NCI-H1417 (cell line): Measurements from ENCODE around the gene ARHGEF2.

Source experiments
- DNase-seq, 3 experiments: peaks; one replicate each; lab custom pipeline; 2025; lab: John Stamatoyannopoulos, UW

ARHGEF2 gene

DNA sequence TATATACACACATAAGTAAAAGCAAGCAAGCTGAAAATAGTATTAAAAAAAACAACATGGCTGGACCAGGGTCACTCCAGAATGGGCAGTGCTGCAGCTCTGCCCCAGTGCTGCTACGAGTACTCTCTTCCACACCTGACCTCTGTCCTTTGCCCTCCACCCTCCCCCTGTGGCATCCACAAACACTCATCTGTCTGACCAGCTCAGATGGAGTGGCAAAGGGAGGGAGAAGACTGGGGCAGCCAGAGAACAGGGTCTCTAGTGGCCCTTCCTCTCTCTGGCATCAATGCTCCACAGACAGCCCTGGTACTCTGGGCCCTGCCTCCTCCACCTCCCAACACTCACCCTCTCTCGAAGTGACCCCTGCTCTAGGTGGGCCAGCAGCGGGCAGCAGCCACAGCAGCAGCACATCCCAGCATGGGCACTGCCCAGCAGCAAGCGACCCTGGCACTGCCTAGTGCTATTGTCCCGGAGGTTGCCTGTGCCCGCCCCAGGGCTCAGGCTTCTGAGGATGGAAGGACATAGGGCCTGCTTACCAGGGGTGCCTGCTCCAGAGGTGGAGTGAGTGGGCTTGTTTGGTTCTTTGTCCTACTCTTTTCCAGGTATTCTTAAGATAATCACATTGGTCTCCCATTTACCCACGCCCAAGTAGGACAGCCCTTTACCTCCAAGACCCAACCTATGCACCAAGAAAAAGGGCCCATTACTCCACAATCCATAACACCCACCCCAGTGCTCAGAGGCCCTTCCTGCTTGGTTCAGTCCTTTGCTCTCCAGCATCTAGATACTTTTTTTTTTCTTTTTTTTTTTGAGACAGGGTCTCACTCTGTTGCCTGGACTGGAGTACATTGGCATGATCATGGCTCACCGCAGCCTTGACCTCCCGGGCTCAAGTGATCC is 6.2 kb downstream of the ARHGEF2 start:
- DNase-seq, result no peak

DNA sequence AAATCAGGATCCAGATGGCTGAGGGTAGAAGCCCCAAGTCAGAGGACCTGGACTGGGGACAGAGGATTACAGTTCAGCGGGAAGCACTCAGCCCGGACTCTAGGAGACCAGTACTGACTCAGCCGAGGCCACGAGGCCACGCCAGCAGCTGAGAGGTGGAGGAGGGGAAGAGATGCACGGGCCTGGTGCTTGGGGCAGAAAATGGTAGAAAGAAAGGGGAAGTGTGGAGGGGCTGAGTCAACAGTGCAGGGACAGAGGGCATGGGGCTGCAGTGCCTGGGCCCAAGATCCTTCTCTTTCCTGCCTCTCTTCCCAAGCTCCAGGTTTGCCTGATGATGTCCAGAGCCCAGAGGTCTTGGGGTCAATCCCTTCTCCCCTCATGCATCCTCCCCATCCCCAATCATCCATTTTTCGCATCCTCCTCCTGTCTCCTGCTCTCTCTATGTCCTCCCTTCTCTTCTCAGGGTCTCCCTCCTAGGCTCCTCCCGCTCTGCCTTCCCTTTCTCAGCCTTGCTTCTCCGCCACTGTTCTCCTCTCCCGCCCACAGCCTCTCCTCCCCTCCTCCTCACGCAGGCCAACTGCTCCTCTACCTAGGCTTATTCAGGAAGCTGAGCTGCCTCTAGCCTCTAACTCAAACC is 7.7 kb downstream of the ARHGEF2 start:
- DNase-seq, result no peak

DNA sequence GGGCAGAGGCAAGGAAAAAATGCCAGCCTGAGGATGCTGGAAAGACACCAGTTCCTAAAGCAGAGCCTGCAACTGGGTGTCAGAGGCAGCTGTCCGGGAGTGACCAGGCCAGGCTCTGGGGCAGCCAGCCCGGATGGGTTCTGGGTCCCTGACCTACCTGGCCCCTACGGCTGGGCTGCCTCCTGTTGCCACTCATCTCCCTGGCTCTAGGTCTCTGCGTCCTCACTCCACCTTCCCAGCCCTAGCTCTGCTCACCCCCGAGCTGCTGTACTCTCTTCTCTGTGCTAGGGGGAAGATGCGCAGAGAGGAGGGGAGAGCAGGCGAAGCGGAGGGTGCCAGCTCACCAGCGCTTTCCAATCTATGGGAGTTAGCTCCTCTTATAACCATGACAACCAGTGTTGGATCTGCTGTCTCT is 9.0 kb downstream of the ARHGEF2 start:
- peak in 1 of 3 experiments; percentile 10 for DNase-seq

DNA sequence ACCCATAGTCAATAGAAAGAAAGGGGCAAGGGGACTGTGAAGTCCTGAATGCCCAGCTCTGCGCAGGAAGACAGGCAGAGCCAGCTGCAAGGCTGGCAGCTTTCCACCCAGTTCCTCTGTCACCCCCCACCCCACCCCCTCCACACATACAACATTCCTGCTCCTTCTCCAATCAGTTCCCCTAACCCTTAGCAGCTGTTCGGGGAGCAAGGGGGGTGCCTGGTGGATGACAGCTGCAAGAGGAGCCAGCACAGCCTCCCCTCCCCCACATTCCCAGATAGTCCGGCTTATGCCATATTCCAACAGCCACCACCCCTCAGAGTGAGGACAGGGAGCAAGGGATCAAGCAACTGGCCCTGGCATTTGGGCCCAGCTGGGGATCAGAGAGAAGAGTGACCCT is 9.7 kb downstream of the ARHGEF2 start:
- peak in 2 of 3 experiments; percentile 49 to 72 for DNase-seq

DNA sequence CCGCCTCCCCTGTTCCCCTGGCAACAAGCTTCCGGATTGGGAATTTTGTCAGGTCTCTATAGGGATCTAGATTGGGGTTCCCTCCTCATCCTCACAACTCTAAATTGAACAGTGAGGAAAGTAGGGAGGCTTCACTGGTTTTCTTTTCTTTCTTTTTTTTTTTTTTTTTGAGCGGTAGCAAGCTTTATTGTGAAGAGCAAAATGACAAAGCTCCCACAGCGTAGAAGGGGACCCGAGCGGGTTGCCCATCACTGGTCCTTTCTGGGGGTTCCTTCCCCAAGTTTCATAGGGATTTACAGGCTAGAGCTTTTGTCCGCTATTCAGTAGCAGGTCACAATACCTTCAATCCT is 10.3 kb downstream of the ARHGEF2 start:
- no peak for DNase-seq

DNA sequence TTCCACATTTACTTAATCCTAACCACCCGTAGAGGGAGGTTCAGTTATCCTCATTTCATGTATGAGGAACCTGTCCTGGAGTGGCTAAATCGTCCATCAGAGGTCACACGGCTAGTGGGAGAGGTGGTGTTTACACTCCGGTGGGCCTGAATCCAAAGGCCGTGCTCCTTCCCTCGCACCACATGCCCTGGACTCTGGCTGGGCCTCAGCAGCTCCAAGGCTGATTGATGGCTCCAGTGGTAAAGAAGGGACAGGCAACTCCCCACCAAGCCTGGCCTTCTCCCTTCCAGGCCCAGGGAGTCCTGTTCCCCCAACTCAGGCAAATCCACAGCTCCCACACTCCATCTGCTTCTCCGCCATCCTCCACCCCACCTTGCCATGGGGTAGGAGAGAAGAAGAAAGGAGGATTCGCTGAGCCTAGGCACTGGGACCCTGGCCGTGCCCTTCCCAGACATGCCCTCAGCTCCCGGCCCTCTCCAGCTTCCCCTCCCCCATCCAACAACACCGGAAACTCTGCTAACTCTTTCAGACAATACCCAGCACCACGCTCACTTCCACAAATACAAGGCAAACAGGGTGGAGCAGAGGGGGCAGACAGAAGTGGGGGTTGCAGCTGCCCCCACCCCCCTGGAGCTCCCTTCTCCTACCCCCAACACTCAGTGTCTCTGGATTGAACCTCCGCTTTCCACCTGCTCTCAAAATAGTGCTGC is 10.9 kb downstream of the ARHGEF2 start:
- DNase-seq, result peak in 2 of 3 experiments; percentile 29 to 77

DNA sequence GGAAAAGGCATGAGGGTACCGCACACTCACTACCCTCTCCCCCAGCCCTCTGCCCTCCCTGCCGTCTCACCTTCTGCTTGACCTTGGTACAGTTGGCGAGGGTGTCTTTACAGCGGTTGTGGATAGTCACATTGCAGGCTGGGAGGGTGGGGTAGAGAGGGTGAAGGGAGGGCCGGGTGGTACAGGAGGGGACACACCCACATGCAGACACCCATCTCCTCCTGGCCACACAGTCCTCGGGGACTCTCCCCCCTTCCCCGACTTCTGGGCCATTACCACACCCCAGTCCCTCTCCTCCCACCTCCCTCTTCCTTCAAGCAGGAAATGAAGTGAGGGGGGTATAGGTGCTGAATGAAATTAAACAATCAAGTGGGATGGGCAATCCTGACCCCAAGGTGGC is 11.6 kb downstream of the ARHGEF2 start:
- no peak for DNase-seq

DNA sequence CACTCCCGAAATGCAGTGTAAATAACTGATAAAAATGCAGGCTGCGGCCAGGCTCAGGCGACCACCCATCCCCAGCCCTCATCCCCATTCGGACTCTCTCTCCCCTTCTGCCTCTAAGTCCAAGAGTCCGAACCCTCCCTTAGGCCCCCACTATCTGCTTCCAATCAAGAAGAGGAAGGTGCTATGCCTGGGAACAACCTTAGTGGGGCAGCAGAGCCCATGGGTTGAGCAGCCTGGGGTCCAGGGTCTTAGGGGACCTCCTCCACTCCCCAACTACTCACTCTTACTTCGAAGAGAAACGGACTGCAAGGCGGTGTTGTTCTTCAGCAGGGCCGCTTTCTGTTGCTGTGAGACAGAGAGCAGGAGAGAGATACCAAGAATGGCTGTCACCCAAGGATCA is 12.2 kb downstream of the ARHGEF2 start:
- DNase-seq, result no peak

DNA sequence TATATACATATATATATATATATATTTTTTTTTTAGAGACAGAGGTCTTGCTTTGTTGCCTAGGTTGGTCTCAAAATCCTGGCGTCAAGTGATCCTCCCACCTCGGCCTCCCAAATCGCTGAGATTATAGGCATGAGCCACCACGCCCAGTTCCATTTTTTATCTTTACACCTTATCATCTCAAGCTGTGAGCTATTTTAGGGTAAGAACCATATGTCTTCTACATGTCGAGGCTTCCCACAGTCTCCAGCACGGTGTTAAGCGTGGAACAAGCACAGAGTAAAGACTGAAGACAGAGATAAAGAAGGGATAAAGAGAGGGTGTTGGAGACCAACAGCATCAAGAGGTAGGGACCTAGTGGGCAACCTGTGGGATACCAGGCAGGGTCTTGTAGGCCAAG is 14.2 kb downstream of the ARHGEF2 start:
- DNase-seq, result no peak

DNA sequence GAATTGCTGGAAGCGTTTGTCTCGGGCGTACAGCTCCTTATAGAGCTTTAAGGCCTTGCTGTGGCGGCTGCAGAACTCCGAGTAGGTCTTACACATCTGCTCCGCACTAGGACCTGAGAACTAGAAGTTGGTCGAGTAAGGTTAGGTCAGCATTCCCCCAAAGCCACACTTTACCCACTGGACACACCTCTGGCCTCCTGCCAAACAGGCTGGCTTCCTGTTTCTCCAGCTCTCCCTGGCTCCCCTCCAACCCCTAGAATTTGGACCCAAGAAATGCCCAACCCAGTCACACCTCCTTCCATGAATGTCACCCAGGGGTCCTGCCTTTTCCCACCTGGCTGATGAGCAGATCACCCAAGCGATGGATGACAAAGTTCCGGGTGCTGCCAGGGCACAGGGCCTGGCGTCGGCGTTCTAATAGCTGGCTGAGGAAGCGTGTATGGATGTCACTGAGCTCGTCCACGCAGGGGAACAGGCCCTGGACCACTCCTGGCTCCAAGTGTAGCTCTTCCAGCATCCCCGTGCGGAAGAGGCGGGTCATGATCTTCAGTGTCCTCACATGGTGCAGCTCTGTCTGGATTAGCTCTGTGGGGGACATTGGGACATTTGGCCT is 15.6 kb downstream of the ARHGEF2 start:
- no peak for DNase-seq

DNA sequence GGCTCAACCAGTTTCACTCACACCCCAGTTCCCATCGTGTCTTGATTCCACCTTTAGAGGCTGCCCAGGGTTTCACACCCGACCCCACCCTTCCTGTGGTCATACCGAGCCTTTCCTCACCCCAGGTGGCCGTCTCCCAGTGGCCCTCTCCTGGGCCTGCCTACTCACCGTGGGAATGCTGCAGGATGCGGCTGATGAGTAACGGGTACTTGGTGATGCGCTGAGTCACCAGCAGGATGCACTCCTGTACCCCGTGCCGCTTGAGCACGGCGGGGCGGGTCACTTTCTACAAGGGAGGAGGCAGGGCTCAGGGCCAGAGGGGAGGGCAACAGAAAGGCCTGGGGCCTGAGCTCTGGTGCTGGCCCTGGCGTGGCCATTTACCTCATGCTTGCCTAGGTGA is 16.4 kb downstream of the ARHGEF2 start:
- DNase-seq, result no peak

DNA sequence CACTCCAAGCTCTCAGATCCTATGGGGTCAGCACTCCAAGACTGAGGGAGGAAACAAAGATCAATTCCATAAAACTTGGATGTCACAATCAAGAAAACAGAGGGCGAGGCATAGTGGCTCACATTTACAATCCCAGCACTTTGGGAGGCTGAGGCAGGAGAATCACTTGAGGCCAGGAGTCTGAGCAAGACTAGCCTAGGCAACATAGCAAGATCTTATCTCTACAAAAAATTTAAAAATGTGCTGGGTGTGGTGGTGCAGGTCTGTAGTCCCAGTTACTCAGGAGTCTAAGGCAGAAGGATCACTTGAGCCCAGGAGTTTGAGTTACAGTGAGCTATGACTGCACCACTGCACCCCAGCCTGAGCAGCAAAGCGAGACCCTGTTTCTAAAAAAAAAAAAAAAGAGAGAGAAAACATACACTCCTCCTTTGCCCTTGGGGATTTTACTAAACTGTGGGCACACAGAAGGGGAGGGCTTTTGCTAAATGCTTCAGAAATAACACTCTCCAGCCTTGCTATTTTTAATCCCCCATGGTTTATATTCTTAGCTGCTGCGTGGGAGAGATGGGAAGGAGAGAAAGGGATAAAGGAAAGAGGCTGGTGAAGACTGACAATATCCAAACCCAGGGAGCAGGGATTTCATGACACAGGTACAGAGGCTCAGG is 18.1 kb downstream of the ARHGEF2 start:
- DNase-seq, result no peak

DNA sequence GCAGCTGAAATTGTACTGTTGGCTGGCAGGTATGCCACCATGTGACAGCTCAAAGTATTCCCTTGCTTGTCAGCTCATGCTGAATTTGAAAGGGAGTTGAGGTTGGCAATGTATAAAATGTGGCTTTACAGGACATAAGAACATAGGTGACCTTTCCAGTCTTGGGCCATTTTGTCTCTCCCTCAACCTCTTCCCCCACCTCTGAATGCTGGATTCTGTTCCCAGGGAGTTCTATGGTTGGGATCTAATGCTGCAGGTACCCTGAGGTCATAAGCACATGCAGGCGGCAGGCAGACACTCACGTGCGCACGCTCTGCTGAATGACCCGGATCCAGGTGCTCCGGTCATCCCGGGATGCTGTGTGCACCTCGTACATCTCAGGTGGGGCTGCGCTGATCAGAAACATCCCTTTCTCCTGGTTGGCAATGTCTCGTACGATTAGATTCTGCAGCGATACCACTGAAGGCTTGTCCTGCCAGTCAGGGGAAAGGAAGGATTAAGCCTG is 20.9 kb downstream of the ARHGEF2 start:
- DNase-seq, result no peak

DNA sequence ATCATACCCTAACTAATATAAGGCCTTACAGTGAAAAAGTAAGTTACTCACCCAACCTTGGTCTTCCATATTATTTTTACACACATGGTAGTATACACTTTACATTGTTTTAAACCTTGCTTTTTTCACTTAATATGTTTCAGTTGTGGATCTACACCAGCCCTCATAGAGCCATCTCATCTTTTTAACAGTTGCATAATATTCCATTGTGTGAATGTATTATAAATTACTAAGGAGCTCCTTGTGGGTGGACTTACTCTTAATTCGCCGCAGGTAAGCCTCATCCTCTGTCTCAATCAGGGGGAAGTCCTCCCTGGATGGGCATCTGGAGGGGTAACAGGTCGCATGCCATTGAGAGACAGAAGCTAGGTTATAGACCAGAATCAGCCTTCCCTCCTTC is 23.7 kb downstream of the ARHGEF2 start:
- DNase-seq, result no peak

DNA sequence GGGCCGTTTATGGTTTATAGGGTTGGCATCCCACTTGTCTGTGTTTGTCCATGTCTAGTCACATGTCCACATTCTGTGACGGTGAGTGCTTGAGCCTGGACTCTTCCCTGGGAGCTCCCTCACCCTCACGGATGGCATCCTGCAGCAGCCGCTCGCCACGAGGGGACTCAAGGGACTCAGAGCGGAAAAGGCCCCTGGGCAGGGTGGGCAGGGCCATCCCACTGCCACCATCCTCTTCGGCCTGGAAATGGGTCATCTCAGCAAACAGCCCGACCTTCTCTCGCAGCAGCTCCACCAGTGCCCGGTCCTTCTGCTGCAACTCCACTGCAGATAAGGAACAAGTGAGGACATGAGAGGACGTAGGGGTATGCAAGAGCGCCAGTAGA is 25.8 kb downstream of the ARHGEF2 start:
- DNase-seq, result peak in 1 of 3 experiments; percentile 73

DNA sequence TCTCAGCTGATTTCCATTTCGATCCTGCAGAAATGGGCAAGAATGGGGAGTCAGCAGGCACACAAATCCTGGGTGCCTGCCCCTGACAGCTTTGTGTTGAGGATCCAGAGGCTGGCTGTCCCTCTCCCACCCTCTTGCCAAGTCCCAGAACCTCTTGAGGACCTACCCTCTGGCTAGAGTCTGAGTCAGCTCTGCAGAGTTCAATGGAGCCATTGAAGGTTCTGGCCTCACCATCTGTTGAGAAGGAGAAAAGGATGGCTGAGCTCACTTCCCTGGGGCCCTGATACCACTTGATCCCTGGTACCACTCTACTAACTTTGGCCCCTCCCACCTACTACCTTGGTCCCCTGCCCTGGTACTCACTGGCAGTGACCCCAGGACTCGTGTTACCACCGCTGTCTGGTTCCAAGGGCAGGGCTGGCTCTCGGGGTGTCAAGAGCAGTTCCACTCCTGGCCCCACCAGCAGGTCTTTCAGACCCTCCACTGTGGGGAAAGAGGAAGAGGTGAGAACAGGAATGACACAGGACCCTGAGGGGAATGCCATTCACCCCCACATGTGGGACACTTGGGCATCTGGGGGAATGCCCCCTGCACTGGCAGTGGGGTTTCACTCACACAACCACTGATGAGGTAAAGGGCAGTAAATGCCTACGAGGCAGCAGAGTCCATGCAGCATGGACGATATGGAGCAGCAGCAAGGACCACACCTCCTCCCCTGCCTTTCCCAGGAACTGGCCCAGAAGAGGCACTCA is 26.4 kb downstream of the ARHGEF2 start:
- DNase-seq, result no peak

DNA sequence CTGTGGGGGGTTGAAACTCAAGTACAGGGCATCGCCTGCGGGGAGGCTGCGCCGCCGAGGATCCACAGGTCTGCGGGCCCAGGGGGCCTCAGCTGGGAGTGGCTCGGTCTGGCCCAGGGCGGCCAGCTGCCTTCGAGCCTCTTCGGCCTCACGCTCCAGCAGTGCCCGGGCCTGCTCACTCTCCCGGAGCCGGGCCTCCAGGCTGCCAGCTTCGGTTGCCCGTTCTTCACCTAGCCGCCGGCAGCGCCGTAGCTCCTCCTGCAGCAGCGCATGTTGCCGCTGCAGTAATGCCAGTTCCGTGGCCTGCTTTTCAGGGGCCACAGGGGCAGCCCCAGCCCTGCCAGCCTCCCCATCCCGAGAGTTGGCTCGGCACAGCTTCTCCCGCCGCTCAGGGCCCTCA is 27.5 kb downstream of the ARHGEF2 start:
- no peak for DNase-seq

DNA sequence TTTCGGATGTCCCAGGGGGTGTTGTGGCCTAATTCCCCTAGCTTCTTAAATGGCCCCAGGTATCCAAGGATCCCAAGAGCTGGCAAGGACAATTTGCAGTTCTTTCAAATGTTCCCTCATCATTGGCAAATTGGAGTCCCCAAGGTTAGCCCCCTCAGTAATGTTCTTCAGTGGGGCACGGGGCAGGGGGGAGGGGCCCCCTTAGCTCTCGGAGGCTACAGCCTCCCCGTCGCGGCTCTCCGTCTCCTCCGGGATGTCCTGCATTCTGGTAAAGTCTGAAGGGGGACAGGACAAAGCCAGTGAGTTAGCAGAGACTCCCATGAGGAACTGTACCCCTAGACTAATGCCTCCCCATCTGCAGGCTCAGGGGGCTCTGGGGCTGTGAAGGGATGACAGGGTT is 30.6 kb downstream of the ARHGEF2 start:
- DNase-seq, result no peak

DNA sequence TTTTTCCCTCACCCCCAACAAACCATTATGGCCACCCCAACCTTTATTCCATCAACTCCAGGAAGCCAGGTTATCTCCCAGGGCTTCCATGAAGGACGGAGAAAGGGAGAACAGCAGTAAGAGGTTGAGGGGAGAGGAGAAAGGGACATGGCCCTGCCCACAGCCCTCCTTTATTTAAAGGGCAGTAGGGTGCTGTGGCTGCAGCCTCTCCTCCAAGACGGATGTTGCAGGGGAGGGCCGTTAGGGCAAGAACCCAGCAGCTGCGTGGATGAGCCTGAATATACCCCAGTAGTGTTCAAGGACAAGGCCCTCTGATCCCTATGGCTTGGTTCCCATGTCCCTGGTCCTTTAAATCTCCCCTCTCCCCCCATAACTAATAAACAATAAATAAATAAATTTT is 31.1 kb downstream of the ARHGEF2 start:
- no peak for DNase-seq

DNA sequence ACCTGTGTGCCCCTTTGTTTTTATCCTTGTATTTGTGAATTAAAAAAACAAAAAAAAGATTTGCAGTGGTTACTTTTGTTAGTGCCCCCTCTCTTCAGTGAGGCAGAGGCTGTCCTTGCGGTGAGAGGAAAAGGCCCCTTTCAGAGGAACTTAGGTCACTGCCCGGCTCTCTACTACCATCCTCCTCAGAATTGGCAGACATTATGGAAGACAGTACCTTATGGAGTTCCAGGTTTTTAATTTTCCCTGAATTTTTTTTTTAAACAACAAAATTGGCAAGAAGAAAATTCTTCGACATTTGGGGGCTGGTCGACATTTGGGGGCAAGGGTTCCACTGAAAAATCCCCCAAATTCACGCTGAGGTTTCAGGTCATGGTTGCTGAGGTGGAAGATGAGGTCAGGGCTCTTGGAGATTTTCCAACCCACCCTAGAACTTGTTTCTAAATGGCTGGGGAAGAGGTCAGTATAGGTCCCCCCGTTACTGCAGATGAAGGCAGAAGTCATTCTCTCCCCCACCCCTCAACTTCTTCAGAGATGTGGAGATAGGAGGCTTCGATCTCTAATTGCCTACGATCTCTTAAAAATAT is 31.6 kb downstream of the ARHGEF2 start:
- no peak for DNase-seq

DNA sequence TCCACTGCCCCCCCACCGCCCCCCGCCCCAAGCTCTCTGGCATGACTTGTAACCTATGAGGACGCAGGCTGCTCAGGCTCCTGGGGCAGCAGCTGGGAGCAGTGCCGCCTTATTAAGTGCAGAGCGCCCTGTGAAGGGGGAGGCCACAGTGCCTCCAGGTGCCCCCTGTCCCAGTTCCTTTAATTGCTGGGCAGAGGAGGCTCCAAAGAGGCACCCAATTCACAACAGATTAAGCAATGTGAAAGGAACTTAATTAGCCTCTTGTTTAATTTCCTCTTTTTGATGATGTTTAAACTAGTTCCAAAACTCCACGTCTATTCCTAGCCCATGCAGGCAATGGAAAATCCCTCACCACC is 33.9 kb downstream of the ARHGEF2 start:
- DNase-seq, result peak in 1 of 3 experiments; percentile 89
